ENCODE results near the gene ENPP1.

- TF ChIP-seq CTCF (IDR thresholded peaks at IDR 0.05) = no peak
- TF ChIP-seq POLR2A (IDR thresholded peaks at IDR 0.05) = no peak
These were observed 15.7 kb upstream of the ENPP1 start for GRCh38 chr6:131792091-131792496.

All from uterus (tissue), 2 donors.